Measurements from ENCODE around the gene RIN3. TPM values are rescaled to one million over a fixed set of nuclear protein-coding genes. Genes with fewer than 3 reads are reported as not detected.
A peak's percentile ranks its signal among the peaks of the same experiment; 100 is the strongest.
"Not testable (repeated sequence)": the region's sequence is repeated elsewhere in the genome, so short reads cannot be mapped to it uniquely, and the experiment has no call there.

The RIN3 gene
- total RNA-seq, 1 experiment from 2014 or later = not detected

GRCh38 chr14:92675976-92676375, 162.4 kb downstream of the RIN3 start:
- Histone ChIP-seq H3K9ac (ENCODE audit: low read length) (peak overlapping the region; percentile 4; the same call in 1 of the 2 replicates), H3K4me1 (ENCODE audit: low read length) (peaks cover 28% of the 10 kb centered on the region), H3K4me2 (ENCODE audit: low read depth, low read length, poor library complexity, severe bottlenecking) (peak overlapping the region; percentile 30), H3K27ac (ENCODE audit: low read length) (no peak overlapping the region), H4K20me1 (ENCODE audit: insufficient read depth, low read depth, low read length) (peaks cover 24% of the 10 kb centered on the region), H3K9me3 (ENCODE audit: low read length) (no peaks in the 10 kb centered on the region), H3K4me3 (ENCODE audit: low read length) (peak overlapping the region; percentile 0; the same call in 1 of the 2 replicates), H3K27me3 (ENCODE audit: low read length) (peaks cover 4% of the 10 kb centered on the region; the same call in 1 of the 2 replicates), H3K36me3 (ENCODE audit: insufficient read depth, low read length) (no peaks in the 10 kb centered on the region), H2AFZ (ENCODE audit: low read length) (no peak overlapping the region), H3K9me2 (replicated peaks; ENCODE audit: insufficient read depth, low read length) (no peaks in the 10 kb centered on the region), H3K79me2 (ENCODE audit: low read length) (no peaks in the 10 kb centered on the region)
- no peak for DNase-seq

- no peaks in the 10 kb centered on the region for H3K36me3 ChIP-seq (ENCODE audit: insufficient read depth, low read length)
- H3K4me2 ChIP-seq (ENCODE audit: low read depth, low read length, poor library complexity, severe bottlenecking) = peak overlapping the region; percentile 30
- no peak overlapping the region for H3K27ac ChIP-seq (ENCODE audit: low read length)
- H3K9me2 ChIP-seq (replicated peaks; ENCODE audit: insufficient read depth, low read length) = no peaks in the 10 kb centered on the region
- H2AFZ ChIP-seq (ENCODE audit: low read length) = no peak overlapping the region
- H3K79me2 ChIP-seq (ENCODE audit: low read length) = no peaks in the 10 kb centered on the region
- no peak for DNase-seq
- no peaks in the 10 kb centered on the region for H3K9me3 ChIP-seq (ENCODE audit: low read length)
- H4K20me1 ChIP-seq (ENCODE audit: insufficient read depth, low read depth, low read length) = peaks cover 28% of the 10 kb centered on the region
- peak overlapping the region; percentile 4; the same call in 1 of the 2 replicates for H3K9ac ChIP-seq (ENCODE audit: low read length)
- H3K4me1 ChIP-seq (ENCODE audit: low read length) = peaks cover 28% of the 10 kb centered on the region
- peaks cover 4% of the 10 kb centered on the region; the same call in 1 of the 2 replicates for H3K27me3 ChIP-seq (ENCODE audit: low read length)
- peak overlapping the region; percentile 0; the same call in 1 of the 2 replicates for H3K4me3 ChIP-seq (ENCODE audit: low read length)
Measured at GRCh38 chr14:92676403-92677086, 163.0 kb downstream of the RIN3 start.

- peaks cover 4% of the 10 kb centered on the region; the same call in 1 of the 2 replicates for H3K27me3 ChIP-seq (ENCODE audit: low read length)
- peak overlapping the region; percentile 0; the same call in 1 of the 2 replicates for H3K4me3 ChIP-seq (ENCODE audit: low read length)
- peak overlapping the region; percentile 30 for H3K4me2 ChIP-seq (ENCODE audit: low read depth, low read length, poor library complexity, severe bottlenecking)
- H2AFZ ChIP-seq (ENCODE audit: low read length) = no peak overlapping the region
- H3K9me2 ChIP-seq (replicated peaks; ENCODE audit: insufficient read depth, low read length) = no peaks in the 10 kb centered on the region
- H3K9me3 ChIP-seq (ENCODE audit: low read length) = no peaks in the 10 kb centered on the region
- no peak overlapping the region for H3K27ac ChIP-seq (ENCODE audit: low read length)
- peaks cover 29% of the 10 kb centered on the region for H4K20me1 ChIP-seq (ENCODE audit: insufficient read depth, low read depth, low read length)
- no peak overlapping the region for H3K9ac ChIP-seq (ENCODE audit: low read length)
- DNase-seq = peak; percentile 96
- peaks cover 28% of the 10 kb centered on the region for H3K4me1 ChIP-seq (ENCODE audit: low read length)
- no peaks in the 10 kb centered on the region for H3K79me2 ChIP-seq (ENCODE audit: low read length)
- no peaks in the 10 kb centered on the region for H3K36me3 ChIP-seq (ENCODE audit: insufficient read depth, low read length)
Measured at GRCh38 chr14:92677087-92677668, 163.6 kb downstream of the RIN3 start.

GRCh38 chr14:92677955-92678354, 164.4 kb downstream of the RIN3 start:
- no peaks in the 10 kb centered on the region for H3K9me2 ChIP-seq (replicated peaks; ENCODE audit: insufficient read depth, low read length)
- H3K27ac ChIP-seq (ENCODE audit: low read length) = no peak overlapping the region
- H3K36me3 ChIP-seq (ENCODE audit: insufficient read depth, low read length) = no peaks in the 10 kb centered on the region
- H3K4me2 ChIP-seq (ENCODE audit: low read depth, low read length, poor library complexity, severe bottlenecking) = no peak overlapping the region
- no peak overlapping the region for H2AFZ ChIP-seq (ENCODE audit: low read length)
- DNase-seq = no peak
- H3K4me3 ChIP-seq (ENCODE audit: low read length) = no peak overlapping the region
- peaks cover 28% of the 10 kb centered on the region for H3K4me1 ChIP-seq (ENCODE audit: low read length)
- H3K27me3 ChIP-seq (ENCODE audit: low read length) = peaks cover 4% of the 10 kb centered on the region; the same call in 1 of the 2 replicates
- no peak overlapping the region for H3K9ac ChIP-seq (ENCODE audit: low read length)
- peaks cover 29% of the 10 kb centered on the region for H4K20me1 ChIP-seq (ENCODE audit: insufficient read depth, low read depth, low read length)
- H3K79me2 ChIP-seq (ENCODE audit: low read length) = no peaks in the 10 kb centered on the region
- H3K9me3 ChIP-seq (ENCODE audit: low read length) = no peaks in the 10 kb centered on the region

- Histone ChIP-seq H4K20me1 (ENCODE audit: insufficient read depth, low read depth, low read length) (peaks cover 29% of the 10 kb centered on the region), H3K4me3 (ENCODE audit: low read length) (no peak overlapping the region), H3K4me2 (ENCODE audit: low read depth, low read length, poor library complexity, severe bottlenecking) (no peak overlapping the region), H3K9me3 (ENCODE audit: low read length) (no peaks in the 10 kb centered on the region), H3K36me3 (ENCODE audit: insufficient read depth, low read length) (no peaks in the 10 kb centered on the region), H3K9me2 (replicated peaks; ENCODE audit: insufficient read depth, low read length) (no peaks in the 10 kb centered on the region), H3K79me2 (ENCODE audit: low read length) (no peaks in the 10 kb centered on the region), H2AFZ (ENCODE audit: low read length) (no peak overlapping the region), H3K27me3 (ENCODE audit: low read length) (peaks cover 4% of the 10 kb centered on the region; the same call in 1 of the 2 replicates), H3K9ac (ENCODE audit: low read length) (no peak overlapping the region), H3K27ac (ENCODE audit: low read length) (no peak overlapping the region), H3K4me1 (ENCODE audit: low read length) (peaks cover 28% of the 10 kb centered on the region)
- DNase-seq = no peak
Measured at GRCh38 chr14:92678766-92679165, 165.2 kb downstream of the RIN3 start.

GRCh38 chr14:92679246-92679645, 165.7 kb downstream of the RIN3 start:
- no peak overlapping the region for H3K27ac ChIP-seq (ENCODE audit: low read length)
- H3K4me3 ChIP-seq (ENCODE audit: low read length) = no peak overlapping the region
- no peak overlapping the region for H2AFZ ChIP-seq (ENCODE audit: low read length)
- H3K9me3 ChIP-seq (ENCODE audit: low read length) = no peaks in the 10 kb centered on the region
- DNase-seq = no peak
- H3K9me2 ChIP-seq (replicated peaks; ENCODE audit: insufficient read depth, low read length) = no peaks in the 10 kb centered on the region
- peaks cover 28% of the 10 kb centered on the region for H3K4me1 ChIP-seq (ENCODE audit: low read length)
- no peaks in the 10 kb centered on the region for H3K36me3 ChIP-seq (ENCODE audit: insufficient read depth, low read length)
- H3K27me3 ChIP-seq (ENCODE audit: low read length) = peaks cover 4% of the 10 kb centered on the region; the same call in 1 of the 2 replicates
- H4K20me1 ChIP-seq (ENCODE audit: insufficient read depth, low read depth, low read length) = peaks cover 29% of the 10 kb centered on the region
- H3K79me2 ChIP-seq (ENCODE audit: low read length) = no peaks in the 10 kb centered on the region
- no peak overlapping the region for H3K9ac ChIP-seq (ENCODE audit: low read length)
- no peak overlapping the region for H3K4me2 ChIP-seq (ENCODE audit: low read depth, low read length, poor library complexity, severe bottlenecking)

GRCh38 chr14:92680330-92680729, 166.7 kb downstream of the RIN3 start:
- H3K4me2 ChIP-seq (ENCODE audit: low read depth, low read length, poor library complexity, severe bottlenecking); H2AFZ ChIP-seq (ENCODE audit: low read length); H3K27me3 ChIP-seq (ENCODE audit: low read length); H3K27ac ChIP-seq (ENCODE audit: low read length); H3K9ac ChIP-seq (ENCODE audit: low read length); H3K36me3 ChIP-seq (ENCODE audit: insufficient read depth, low read length); H3K9me3 ChIP-seq (ENCODE audit: low read length); H3K79me2 ChIP-seq (ENCODE audit: low read length); H3K9me2 ChIP-seq (replicated peaks; ENCODE audit: insufficient read depth, low read length); DNase-seq; H3K4me3 ChIP-seq (ENCODE audit: low read length): not testable (repeated sequence)
- H4K20me1 ChIP-seq (ENCODE audit: insufficient read depth, low read depth, low read length) = peaks cover 26% of the 10 kb centered on the region
- peaks cover 26% of the 10 kb centered on the region for H3K4me1 ChIP-seq (ENCODE audit: low read length)

- Histone ChIP-seq H3K36me3 (ENCODE audit: insufficient read depth, low read length) (no peaks in the 10 kb centered on the region), H3K4me3 (ENCODE audit: low read length) (no peak overlapping the region), H3K9ac (ENCODE audit: low read length) (no peak overlapping the region), H3K9me3 (ENCODE audit: low read length) (no peaks in the 10 kb centered on the region), H3K27ac (ENCODE audit: low read length) (no peak overlapping the region), H3K4me2 (ENCODE audit: low read depth, low read length, poor library complexity, severe bottlenecking) (no peak overlapping the region), H3K79me2 (ENCODE audit: low read length) (no peaks in the 10 kb centered on the region), H2AFZ (ENCODE audit: low read length) (no peak overlapping the region), H3K27me3 (ENCODE audit: low read length) (no peaks in the 10 kb centered on the region), H3K9me2 (replicated peaks; ENCODE audit: insufficient read depth, low read length) (no peaks in the 10 kb centered on the region), H4K20me1 (ENCODE audit: insufficient read depth, low read depth, low read length) (peaks cover 22% of the 10 kb centered on the region), H3K4me1 (ENCODE audit: low read length) (peaks cover 19% of the 10 kb centered on the region)
- DNase-seq = peak; percentile 93
Measured at GRCh38 chr14:92680781-92681650, 167.4 kb downstream of the RIN3 start.
